HUES6 (cell line): ENCODE data around the gene GALNT9.

ENCODE experiments used
- H3K27ac ChIP-seq: 2 replicates; pipeline ENCODE4 v1.7.0; 2013; ENCODE audit warnings: low read depth, mild to moderate bottlenecking, low read length, inconsistent platforms
- H3K27me3 ChIP-seq: 2 replicates; pipeline ENCODE4 v1.6.1; 2013; ENCODE audit warnings: low read length; ENCODE audit not compliant: control insufficient read depth, insufficient read depth
- H3K36me3 ChIP-seq: 2 replicates; pipeline ENCODE4 v1.6.1; 2013; ENCODE audit warnings: low read length; ENCODE audit not compliant: control insufficient read depth, insufficient read depth
- H3K4me1 ChIP-seq: 2 replicates; pipeline ENCODE4 v1.6.1; 2013; ENCODE audit warnings: low read length; ENCODE audit not compliant: control insufficient read depth, insufficient read depth
- H3K4me3 ChIP-seq: 2 replicates; pipeline ENCODE4 v1.5.1; 2013; ENCODE audit warnings: low read depth, low read length
- H3K9ac ChIP-seq: one replicate; pipeline ENCODE4 v1.6.1; 2013; ENCODE audit warnings: mild to moderate bottlenecking, low read length
- H3K9me3 ChIP-seq: 2 replicates; pipeline ENCODE4 v1.6.1; 2013; ENCODE audit warnings: low read depth, low read length; ENCODE audit not compliant: control insufficient read depth, insufficient read depth

GALNT9 gene

GRCh38 chr12:132279930-132280329 is 49.5 kb downstream of the GALNT9 start:
- Histone ChIP-seq H3K27me3 (peaks cover 26% of the 10 kb centered on the region; the same call in 1 of the 2 replicates), H3K4me3 (no peak overlapping the region), H3K36me3 (no peaks in the 10 kb centered on the region), H3K9me3 (no peaks in the 10 kb centered on the region), H3K27ac (no peak overlapping the region), H3K9ac (no peak overlapping the region), H3K4me1 (peaks cover 25% of the 10 kb centered on the region)

GRCh38 chr12:132279184-132279889 is 50.1 kb downstream of the GALNT9 start:
- Histone ChIP-seq H3K4me3 (no peak overlapping the region), H3K9me3 (no peaks in the 10 kb centered on the region), H3K36me3 (no peaks in the 10 kb centered on the region)

GRCh38 chr12:132278401-132279183 is 50.8 kb downstream of the GALNT9 start:
- Histone ChIP-seq H3K9me3 (no peaks in the 10 kb centered on the region), H3K9ac (no peak overlapping the region), H3K27me3 (peaks cover 13% of the 10 kb centered on the region; the same call in 1 of the 2 replicates), H3K27ac (no peak overlapping the region), H3K4me1 (peaks cover 28% of the 10 kb centered on the region), H3K4me3 (no peak overlapping the region), H3K36me3 (no peaks in the 10 kb centered on the region)

More at GRCh38 chr12:132279184-132279889, 50.1 kb downstream of the GALNT9 start:
- Histone ChIP-seq H3K27ac (no peak overlapping the region), H3K9ac (no peak overlapping the region), H3K27me3 (peaks cover 20% of the 10 kb centered on the region; the same call in 1 of the 2 replicates), H3K4me1 (peaks cover 31% of the 10 kb centered on the region)

- Histone ChIP-seq H3K27me3 (peaks cover 8% of the 10 kb centered on the region; the same call in 1 of the 2 replicates), H3K9me3 (no peaks in the 10 kb centered on the region), H3K9ac (no peak overlapping the region), H3K4me1 (peaks cover 22% of the 10 kb centered on the region; the same call in 1 of the 2 replicates), H3K36me3 (no peaks in the 10 kb centered on the region), H3K27ac (no peak overlapping the region), H3K4me3 (no peak overlapping the region)
Observed at GRCh38 chr12:132277949-132278348, 51.4 kb downstream of the GALNT9 start.

GRCh38 chr12:132277374-132277941 is 51.9 kb downstream of the GALNT9 start:
- Histone ChIP-seq H3K4me3 (no peak overlapping the region), H3K27me3 (peaks cover 5% of the 10 kb centered on the region; the same call in 1 of the 2 replicates), H3K9me3 (no peaks in the 10 kb centered on the region), H3K4me1 (peaks cover 17% of the 10 kb centered on the region; the same call in 1 of the 2 replicates), H3K9ac (no peak overlapping the region), H3K27ac (no peak overlapping the region), H3K36me3 (no peaks in the 10 kb centered on the region)

GRCh38 chr12:132276827-132277373 is 52.5 kb downstream of the GALNT9 start:
- H3K27me3 ChIP-seq, result peaks cover 7% of the 10 kb centered on the region; the same call in 1 of the 2 replicates
- H3K9ac ChIP-seq, result no peak overlapping the region

GRCh38 chr12:132276066-132276826 is 53.1 kb downstream of the GALNT9 start:
- H3K36me3 ChIP-seq, result no peaks in the 10 kb centered on the region
- peaks cover 11% of the 10 kb centered on the region; the same call in 1 of the 2 replicates for H3K27me3 ChIP-seq
- no peaks in the 10 kb centered on the region for H3K9me3 ChIP-seq
- no peak overlapping the region for H3K4me3 ChIP-seq
- H3K9ac ChIP-seq, result no peak overlapping the region
- H3K4me1 ChIP-seq, result peaks cover 14% of the 10 kb centered on the region; the same call in 1 of the 2 replicates
- no peak overlapping the region for H3K27ac ChIP-seq

More at GRCh38 chr12:132276827-132277373, 52.5 kb downstream of the GALNT9 start:
- no peak overlapping the region for H3K4me3 ChIP-seq
- H3K27ac ChIP-seq, result no peak overlapping the region
- no peaks in the 10 kb centered on the region for H3K36me3 ChIP-seq
- peaks cover 14% of the 10 kb centered on the region; the same call in 1 of the 2 replicates for H3K4me1 ChIP-seq
- H3K9me3 ChIP-seq, result no peaks in the 10 kb centered on the region

- Histone ChIP-seq H3K27me3 (peaks cover 15% of the 10 kb centered on the region; the same call in 1 of the 2 replicates), H3K4me3 (no peak overlapping the region), H3K9ac (no peak overlapping the region), H3K27ac (no peak overlapping the region), H3K36me3 (no peaks in the 10 kb centered on the region), H3K9me3 (no peaks in the 10 kb centered on the region), H3K4me1 (peaks cover 14% of the 10 kb centered on the region; the same call in 1 of the 2 replicates)
Observed at GRCh38 chr12:132275631-132276030, 53.8 kb downstream of the GALNT9 start.

- Histone ChIP-seq H3K36me3 (no peaks in the 10 kb centered on the region), H3K27me3 (peaks cover 19% of the 10 kb centered on the region; the same call in 1 of the 2 replicates), H3K9ac (no peak overlapping the region), H3K4me3 (peak overlapping the region; percentile 1; the same call in 1 of the 2 replicates), H3K9me3 (no peaks in the 10 kb centered on the region), H3K27ac (no peak overlapping the region), H3K4me1 (peaks cover 14% of the 10 kb centered on the region; the same call in 1 of the 2 replicates)
Observed at GRCh38 chr12:132275110-132275531, 54.3 kb downstream of the GALNT9 start.

- H3K4me3 ChIP-seq, result no peak overlapping the region
- peaks cover 14% of the 10 kb centered on the region; the same call in 1 of the 2 replicates for H3K4me1 ChIP-seq
- H3K9ac ChIP-seq, result no peak overlapping the region
- H3K36me3 ChIP-seq, result no peaks in the 10 kb centered on the region
- H3K27me3 ChIP-seq, result peaks cover 25% of the 10 kb centered on the region; the same call in 1 of the 2 replicates
- H3K27ac ChIP-seq, result no peak overlapping the region
- no peaks in the 10 kb centered on the region for H3K9me3 ChIP-seq
Observed at GRCh38 chr12:132273992-132274334, 55.4 kb downstream of the GALNT9 start.
